Neutrophil (primary cell): Measurements from ENCODE around the gene PRKCSH.
"Not testable (repeated sequence)": the region's sequence is repeated elsewhere in the genome, so short reads cannot be mapped to it uniquely, and the experiment has no call there.

ENCODE experiments used
- H3K27ac ChIP-seq: fragments of 200-600 bp; sonication (generic); 2 replicates; pipeline ENCODE4 v1.5.1; 2016; ENCODE audit warnings: mild to moderate bottlenecking, moderate library complexity
- H3K27me3 ChIP-seq: fragments of 200-600 bp; sonication (generic); 2 replicates; pipeline ENCODE4 v1.6.0; 2016; ENCODE audit warnings: mild to moderate bottlenecking
- H3K36me3 ChIP-seq: fragments of 200-600 bp; sonication (generic); 2 replicates; pipeline ENCODE4 v1.5.1; 2017
- H3K4me1 ChIP-seq, 2 experiments: fragments of 200-600 bp in 1 of 2; sonication (generic) in 1 of 2; 1 replicate in 1 of 2; 2 replicates in 1 of 2; pipeline versions ENCODE4 v1.5.1 to v1.6.1; 2013 to 2016; ENCODE audit warnings: low read depth in 1 of 2, low read length in 1 of 2, mild to moderate bottlenecking in 1 of 2, moderate library complexity in 1 of 2; ENCODE audit not compliant: control insufficient read depth in 1 of 2, insufficient read depth in 1 of 2
- H3K4me3 ChIP-seq, 2 experiments: fragments of 200-600 bp in 1 of 2; sonication (generic) in 1 of 2; 1 replicate in 1 of 2; 2 replicates in 1 of 2; pipeline ENCODE4 v1.5.1; 2013 to 2016; ENCODE audit warnings: low read depth in 1 of 2, low read length in 1 of 2, mild to moderate bottlenecking in 1 of 2, moderate library complexity in 1 of 2
- H3K9me3 ChIP-seq: fragments of 200-600 bp; sonication (generic); 2 replicates; pipeline ENCODE4 v1.5.1; 2016
- CTCF ChIP-seq: fragments of 200-600 bp; sonication (generic); IDR thresholded peaks from 2 replicates; pipeline ENCODE4 v1.5.1; 2016; ENCODE audit warnings: antibody characterized with exemption

The PRKCSH gene

GRCh38 chr19:11405846-11406643 is 29.4 kb upstream of the PRKCSH start:
- Histone ChIP-seq H3K27ac (peak overlapping the region; percentile 79), H3K4me1 (peaks cover 19 to 20% of the 10 kb centered on the region in 2 experiments), H3K4me3 (peak overlapping the region; percentile 45 to 52), H3K9me3 (no peaks in the 10 kb centered on the region), H3K27me3 (peaks cover 31% of the 10 kb centered on the region), H3K36me3 (no peaks in the 10 kb centered on the region)
- TF ChIP-seq CTCF: peak; percentile 60

- not testable (repeated sequence) for H3K9me3 ChIP-seq, H3K36me3 ChIP-seq
- peaks cover 19 to 20% of the 10 kb centered on the region in 2 experiments for H3K4me1 ChIP-seq
- H3K4me3 ChIP-seq: peak overlapping the region; percentile 45 to 52
- H3K27me3 ChIP-seq: peaks cover 38% of the 10 kb centered on the region
- peak overlapping the region; percentile 79 for H3K27ac ChIP-seq
Observed at GRCh38 chr19:11406703-11407236, 28.7 kb upstream of the PRKCSH start.

GRCh38 chr19:11408591-11408990 is 26.8 kb upstream of the PRKCSH start:
- Histone ChIP-seq H3K4me3 (no peak overlapping the region), H3K9me3 (no peaks in the 10 kb centered on the region), H3K4me1 (peaks cover 19 to 20% of the 10 kb centered on the region in 2 experiments), H3K27me3 (peaks cover 41% of the 10 kb centered on the region), H3K36me3 (no peaks in the 10 kb centered on the region), H3K27ac (no peak overlapping the region)
- TF ChIP-seq CTCF: no peak

GRCh38 chr19:11410682-11411081 is 24.8 kb upstream of the PRKCSH start:
- peaks cover 19 to 20% of the 10 kb centered on the region in 2 experiments for H3K4me1 ChIP-seq
- H3K36me3 ChIP-seq: no peaks in the 10 kb centered on the region
- H3K27ac ChIP-seq: no peak overlapping the region
- H3K9me3 ChIP-seq: no peaks in the 10 kb centered on the region
- TF ChIP-seq CTCF: no peak
- peaks cover 45% of the 10 kb centered on the region for H3K27me3 ChIP-seq
- no peak overlapping the region for H3K4me3 ChIP-seq

- Histone ChIP-seq H3K27ac (no peak overlapping the region), H3K27me3 (peaks cover 64% of the 10 kb centered on the region), H3K4me3 (no peak overlapping the region), H3K9me3 (no peaks in the 10 kb centered on the region), H3K4me1 (peaks cover 0 to 4% of the 10 kb centered on the region in 2 experiments), H3K36me3 (no peaks in the 10 kb centered on the region)
- no peak for TF ChIP-seq CTCF
Observed at GRCh38 chr19:11414544-11414943, 20.9 kb upstream of the PRKCSH start.

GRCh38 chr19:11416346-11417052 is 18.9 kb upstream of the PRKCSH start:
- no peak for TF ChIP-seq CTCF
- H3K27me3 ChIP-seq: peaks cover 76% of the 10 kb centered on the region

More at GRCh38 chr19:11416346-11417052, 18.9 kb upstream of the PRKCSH start:
- no peak overlapping the region for H3K4me3 ChIP-seq
- peaks cover 14 to 17% of the 10 kb centered on the region in 2 experiments for H3K4me1 ChIP-seq
- H3K36me3 ChIP-seq: no peaks in the 10 kb centered on the region
- H3K9me3 ChIP-seq: no peaks in the 10 kb centered on the region
- no peak overlapping the region for H3K27ac ChIP-seq
